Measurements from ENCODE around the gene GPBP1. TPM values are rescaled to one million over a fixed set of nuclear protein-coding genes. Genes with fewer than 3 reads are reported as not detected.
A peak's percentile ranks its signal among the peaks of the same experiment; 100 is the strongest.
"Not testable (repeated sequence)": the region's sequence is repeated elsewhere in the genome, so short reads cannot be mapped to it uniquely, and the experiment has no call there.

The GPBP1 gene
- total RNA-seq, 1 donor from 2014 or later = 70.6 TPM

GRCh38 chr5:57189515-57189914 is 15.7 kb downstream of the GPBP1 start:
- Histone ChIP-seq H3K9me3 (no peaks in the 10 kb centered on the region), H3K27ac (no peak overlapping the region), H3K36me3 (peaks cover 16% of the 10 kb centered on the region), H3K4me1 (peaks cover 64% of the 10 kb centered on the region), H3K4me3 (no peak overlapping the region), H3K27me3 (ENCODE audit: low read depth) (no peaks in the 10 kb centered on the region)
- TF ChIP-seq CTCF (IDR thresholded peaks at IDR 0.05) = no peak
- ATAC-seq = no peak
- intact Hi-C loops (cut with DNase I) = no loop called here
- no peak for DNase-seq

GRCh38 chr5:57190593-57190992 is 16.7 kb downstream of the GPBP1 start:
- Histone ChIP-seq H3K4me3 (no peak overlapping the region), H3K27ac (no peak overlapping the region), H3K4me1 (peaks cover 55% of the 10 kb centered on the region), H3K9me3 (no peaks in the 10 kb centered on the region), H3K27me3 (ENCODE audit: low read depth) (no peaks in the 10 kb centered on the region), H3K36me3 (peaks cover 17% of the 10 kb centered on the region)
- DNase-seq (no peak), ATAC-seq (no peak)
- intact Hi-C loops (cut with DNase I) = no loop called here
- TF ChIP-seq CTCF (IDR thresholded peaks at IDR 0.05) = no peak

- no peak overlapping the region for H3K4me3 ChIP-seq
- DNase-seq = no peak
- TF ChIP-seq CTCF (IDR thresholded peaks at IDR 0.05) = no peak
- H3K9me3 ChIP-seq = no peaks in the 10 kb centered on the region
- ATAC-seq = no peak
- H3K27me3 ChIP-seq (ENCODE audit: low read depth) = no peaks in the 10 kb centered on the region
- H3K27ac ChIP-seq = no peak overlapping the region
- intact Hi-C loops (cut with DNase I) = no loop called here
- H3K36me3 ChIP-seq = peaks cover 19% of the 10 kb centered on the region
- H3K4me1 ChIP-seq = peaks cover 49% of the 10 kb centered on the region
These were observed 17.3 kb downstream of the GPBP1 start for GRCh38 chr5:57191163-57191562.

DNA sequence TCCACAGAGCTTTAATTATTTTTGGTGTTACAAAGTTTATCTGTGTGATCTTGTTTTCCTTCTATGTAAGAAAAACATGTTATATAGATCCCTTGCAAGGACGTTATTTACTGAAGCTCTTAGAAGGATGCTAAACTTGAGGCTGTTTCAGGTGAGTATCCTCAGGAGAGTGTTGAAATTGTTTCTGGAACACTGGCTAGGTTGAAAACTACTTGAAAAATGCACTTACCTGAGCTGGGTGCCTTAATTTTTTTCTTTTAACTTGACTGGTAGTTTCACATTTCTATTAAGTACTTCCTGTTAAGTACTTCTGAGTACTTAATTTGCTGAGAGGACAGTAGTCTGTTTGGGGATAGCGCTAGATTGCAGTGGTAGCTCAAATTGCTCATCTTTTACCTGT is 18.1 kb downstream of the GPBP1 start:
- Histone ChIP-seq H3K27me3 (ENCODE audit: low read depth) (no peaks in the 10 kb centered on the region), H3K36me3 (peaks cover 27% of the 10 kb centered on the region), H3K9me3 (no peaks in the 10 kb centered on the region), H3K4me3 (no peak overlapping the region), H3K4me1 (peaks cover 42% of the 10 kb centered on the region), H3K27ac (no peak overlapping the region)
- intact Hi-C loops (cut with DNase I) = no loop called here
- no peak for TF ChIP-seq CTCF (IDR thresholded peaks at IDR 0.05)
- ATAC-seq = peak; percentile 68 to 78
- no peak for DNase-seq

- DNase-seq; H3K27ac ChIP-seq; H3K27me3 ChIP-seq (ENCODE audit: low read depth); ATAC-seq; H3K9me3 ChIP-seq; intact Hi-C loops (cut with DNase I); H3K4me3 ChIP-seq: not testable (repeated sequence)
- Histone ChIP-seq H3K36me3 (peaks cover 30% of the 10 kb centered on the region), H3K4me1 (peaks cover 34% of the 10 kb centered on the region)
These were observed 19.0 kb downstream of the GPBP1 start for GRCh38 chr5:57192832-57193231.

DNA sequence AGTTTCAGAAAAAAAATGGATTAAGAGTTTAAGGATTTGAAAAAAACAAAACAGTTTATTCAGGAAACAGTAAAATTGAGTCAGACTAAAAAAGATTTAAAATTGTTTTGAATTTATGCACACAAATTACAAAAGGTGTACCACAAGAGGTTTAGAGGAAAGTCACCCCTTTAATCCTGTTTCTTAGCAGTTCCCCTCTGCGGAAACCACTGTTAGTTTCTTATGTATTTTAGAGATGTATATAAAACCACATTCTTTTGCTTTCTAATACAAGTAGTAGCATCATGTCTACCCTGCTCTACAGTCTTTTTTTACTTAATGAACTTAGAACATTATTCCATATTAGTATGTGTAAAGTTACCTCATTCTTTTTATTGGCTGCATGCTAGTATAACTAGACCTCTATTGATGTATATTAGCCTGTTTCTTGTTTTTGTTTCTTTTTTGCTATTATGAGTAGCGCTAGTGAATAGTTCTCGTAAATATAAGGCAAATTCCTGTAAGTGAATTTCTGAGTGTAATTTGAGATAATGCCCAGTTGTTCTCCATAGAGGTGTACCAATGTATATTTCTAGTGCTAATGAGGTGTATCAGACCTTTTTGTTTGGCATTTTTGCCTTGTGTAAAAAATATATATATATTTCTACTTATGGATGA is 20.0 kb downstream of the GPBP1 start:
- no peak overlapping the region for H3K27ac ChIP-seq
- DNase-seq = no peak
- intact Hi-C loops (cut with DNase I) = no loop called here
- no peaks in the 10 kb centered on the region for H3K27me3 ChIP-seq (ENCODE audit: low read depth)
- peaks cover 23% of the 10 kb centered on the region for H3K4me1 ChIP-seq
- H3K9me3 ChIP-seq = no peaks in the 10 kb centered on the region
- H3K4me3 ChIP-seq = no peak overlapping the region
- peaks cover 30% of the 10 kb centered on the region for H3K36me3 ChIP-seq
- TF ChIP-seq CTCF (IDR thresholded peaks at IDR 0.05) = no peak
- ATAC-seq = no peak
